HS-5 (cell line): ENCODE results near the gene TMEM120A.

Experiments used
- DNase-seq: peaks from one replicate; pipeline ENCODE4 v3.0.0-alpha.2; 2012; ENCODE audit warnings: low read depth

The TMEM120A gene

GRCh38 chr7:75995052-75995471, 667 bp upstream of the TMEM120A start:
- DNase-seq, result no peak

GRCh38 chr7:75993689-75994387, 557 bp downstream of the TMEM120A start:
- no peak for DNase-seq

- no peak for DNase-seq
Observed at GRCh38 chr7:75992083-75992755, 2.2 kb downstream of the TMEM120A start.

GRCh38 chr7:75991531-75992082, 2.8 kb downstream of the TMEM120A start:
- no peak for DNase-seq

GRCh38 chr7:75989500-75990388, 4.7 kb downstream of the TMEM120A start:
- DNase-seq, result no peak

GRCh38 chr7:75988568-75989499, 5.6 kb downstream of the TMEM120A start:
- DNase-seq, result no peak

GRCh38 chr7:75987805-75988567, 6.4 kb downstream of the TMEM120A start:
- no peak for DNase-seq

- no peak for DNase-seq
Observed at GRCh38 chr7:75987026-75987804, 7.2 kb downstream of the TMEM120A start.

GRCh38 chr7:75986147-75986781, 8.1 kb downstream of the TMEM120A start:
- DNase-seq, result no peak

GRCh38 chr7:75985518-75986146, 8.8 kb downstream of the TMEM120A start:
- DNase-seq, result no peak

GRCh38 chr7:75985009-75985517, 9.3 kb downstream of the TMEM120A start:
- no peak for DNase-seq

- no peak for DNase-seq
Observed at GRCh38 chr7:75984130-75985008, 10.0 kb downstream of the TMEM120A start.

GRCh38 chr7:75983471-75984129, 10.8 kb downstream of the TMEM120A start:
- no peak for DNase-seq

- no peak for DNase-seq
Observed at GRCh38 chr7:75982306-75983064, 11.9 kb downstream of the TMEM120A start.

GRCh38 chr7:75981453-75982305, 12.7 kb downstream of the TMEM120A start:
- DNase-seq, result no peak

GRCh38 chr7:75981203-75981452, 13.3 kb downstream of the TMEM120A start:
- DNase-seq, result no peak
